SK-N-SH (cell line): ENCODE measurements around the gene SH3GLB2.

ENCODE experiments used
- CHD2 ChIP-seq: fragments of 150-350 bp; IDR thresholded peaks from 2 replicates; pipeline ENCODE4 v1.6.1; 2018; ENCODE audit warnings: low read length; ENCODE audit not compliant: partially characterized antibody
- FOXJ3 ChIP-seq: sonication (generic); formaldehyde crosslinking; IDR thresholded peaks from 2 replicates; pipeline ENCODE4 v1.5.1; 2020; ENCODE audit warnings: mild to moderate bottlenecking, missing genetic modification reagents
- MXI1 ChIP-seq: IDR thresholded peaks from 2 replicates; pipeline ENCODE4 v1.6.1; 2012; ENCODE audit warnings: mild to moderate bottlenecking, low read depth, low read length, improper control_type of control experiment
- NRF1 ChIP-seq: IDR thresholded peaks from 2 replicates; pipeline ENCODE4 v1.6.1; 2012; ENCODE audit warnings: low read depth, mild to moderate bottlenecking, low read length
- POLR2AphosphoS5 ChIP-seq: IDR thresholded peaks from 2 replicates; pipeline ENCODE4 v1.6.1; 2012; ENCODE audit warnings: low read depth, low read length
- RAD21 ChIP-seq: IDR thresholded peaks from 2 replicates; pipeline ENCODE4 v1.6.1; 2012; ENCODE audit warnings: mild to moderate bottlenecking, low read length
- REST ChIP-seq: IDR thresholded peaks from 2 replicates; pipeline ENCODE4 v1.6.1; 2012; ENCODE audit warnings: mild to moderate bottlenecking, low read depth, low read length, moderate library complexity
- TEAD4 ChIP-seq: IDR thresholded peaks from 2 replicates; pipeline ENCODE4 v1.4.0; 2012; ENCODE audit warnings: mild to moderate bottlenecking, borderline replicate concordance; ENCODE audit not compliant: insufficient read depth
- USF2 ChIP-seq: fragments of 150-350 bp; IDR thresholded peaks from 2 replicates; pipeline ENCODE4 v1.6.1; 2017; ENCODE audit warnings: antibody characterized with exemption, low read length, low read depth, borderline replicate concordance
- TF ChIP-seq, protein P1 (sequence below): fragments of 200-600 bp; sonication (generic); IDR thresholded peaks from 2 replicates; pipeline ENCODE4 v1.6.1; 2017; ENCODE audit warnings: antibody characterized with exemption, mild to moderate bottlenecking, moderate library complexity
- TF ChIP-seq, protein P2 (sequence below): IDR thresholded peaks from 2 replicates; pipeline ENCODE4 v1.4.0; 2012; ENCODE audit warnings: low read depth, borderline replicate concordance
- TF ChIP-seq, protein P3 (sequence below): fragments of 150-350 bp; IDR thresholded peaks from 2 replicates; pipeline ENCODE4 v1.6.1; 2016; ENCODE audit warnings: mild to moderate bottlenecking, low read depth, low read length

DNA sequence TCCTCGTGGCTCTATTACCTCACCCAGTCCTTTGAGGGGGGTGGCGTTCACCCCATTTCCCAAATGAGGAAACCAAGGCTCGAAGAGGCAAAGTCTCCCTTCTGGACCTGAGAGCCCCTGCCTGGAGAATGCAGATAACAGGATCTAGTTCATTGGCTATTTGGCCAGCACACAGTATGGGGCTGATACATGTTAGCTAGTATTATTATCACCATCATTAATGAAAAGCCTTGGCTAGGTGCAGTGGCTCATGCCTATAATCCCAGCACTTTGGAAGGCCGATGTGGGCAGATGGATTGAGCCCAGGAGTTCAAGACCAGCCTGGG lies 4.3 kb downstream of the SH3GLB2 start:
- TF ChIP-seq, protein P1, sequence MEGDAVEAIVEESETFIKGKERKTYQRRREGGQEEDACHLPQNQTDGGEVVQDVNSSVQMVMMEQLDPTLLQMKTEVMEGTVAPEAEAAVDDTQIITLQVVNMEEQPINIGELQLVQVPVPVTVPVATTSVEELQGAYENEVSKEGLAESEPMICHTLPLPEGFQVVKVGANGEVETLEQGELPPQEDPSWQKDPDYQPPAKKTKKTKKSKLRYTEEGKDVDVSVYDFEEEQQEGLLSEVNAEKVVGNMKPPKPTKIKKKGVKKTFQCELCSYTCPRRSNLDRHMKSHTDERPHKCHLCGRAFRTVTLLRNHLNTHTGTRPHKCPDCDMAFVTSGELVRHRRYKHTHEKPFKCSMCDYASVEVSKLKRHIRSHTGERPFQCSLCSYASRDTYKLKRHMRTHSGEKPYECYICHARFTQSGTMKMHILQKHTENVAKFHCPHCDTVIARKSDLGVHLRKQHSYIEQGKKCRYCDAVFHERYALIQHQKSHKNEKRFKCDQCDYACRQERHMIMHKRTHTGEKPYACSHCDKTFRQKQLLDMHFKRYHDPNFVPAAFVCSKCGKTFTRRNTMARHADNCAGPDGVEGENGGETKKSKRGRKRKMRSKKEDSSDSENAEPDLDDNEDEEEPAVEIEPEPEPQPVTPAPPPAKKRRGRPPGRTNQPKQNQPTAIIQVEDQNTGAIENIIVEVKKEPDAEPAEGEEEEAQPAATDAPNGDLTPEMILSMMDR, result no peak
- TF ChIP-seq TEAD4 (no peak), REST (no peak), POLR2AphosphoS5 (no peak), FOXJ3 (CRISPR knock-in tag) (no peak), MXI1 (no peak), CHD2 (no peak), RAD21 (no peak), NRF1 (no peak), USF2 (no peak)
- TF ChIP-seq, protein P2, sequence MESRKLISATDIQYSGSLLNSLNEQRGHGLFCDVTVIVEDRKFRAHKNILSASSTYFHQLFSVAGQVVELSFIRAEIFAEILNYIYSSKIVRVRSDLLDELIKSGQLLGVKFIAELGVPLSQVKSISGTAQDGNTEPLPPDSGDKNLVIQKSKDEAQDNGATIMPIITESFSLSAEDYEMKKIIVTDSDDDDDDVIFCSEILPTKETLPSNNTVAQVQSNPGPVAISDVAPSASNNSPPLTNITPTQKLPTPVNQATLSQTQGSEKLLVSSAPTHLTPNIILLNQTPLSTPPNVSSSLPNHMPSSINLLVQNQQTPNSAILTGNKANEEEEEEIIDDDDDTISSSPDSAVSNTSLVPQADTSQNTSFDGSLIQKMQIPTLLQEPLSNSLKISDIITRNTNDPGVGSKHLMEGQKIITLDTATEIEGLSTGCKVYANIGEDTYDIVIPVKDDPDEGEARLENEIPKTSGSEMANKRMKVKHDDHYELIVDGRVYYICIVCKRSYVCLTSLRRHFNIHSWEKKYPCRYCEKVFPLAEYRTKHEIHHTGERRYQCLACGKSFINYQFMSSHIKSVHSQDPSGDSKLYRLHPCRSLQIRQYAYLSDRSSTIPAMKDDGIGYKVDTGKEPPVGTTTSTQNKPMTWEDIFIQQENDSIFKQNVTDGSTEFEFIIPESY, result no peak
- TF ChIP-seq, protein P3, sequence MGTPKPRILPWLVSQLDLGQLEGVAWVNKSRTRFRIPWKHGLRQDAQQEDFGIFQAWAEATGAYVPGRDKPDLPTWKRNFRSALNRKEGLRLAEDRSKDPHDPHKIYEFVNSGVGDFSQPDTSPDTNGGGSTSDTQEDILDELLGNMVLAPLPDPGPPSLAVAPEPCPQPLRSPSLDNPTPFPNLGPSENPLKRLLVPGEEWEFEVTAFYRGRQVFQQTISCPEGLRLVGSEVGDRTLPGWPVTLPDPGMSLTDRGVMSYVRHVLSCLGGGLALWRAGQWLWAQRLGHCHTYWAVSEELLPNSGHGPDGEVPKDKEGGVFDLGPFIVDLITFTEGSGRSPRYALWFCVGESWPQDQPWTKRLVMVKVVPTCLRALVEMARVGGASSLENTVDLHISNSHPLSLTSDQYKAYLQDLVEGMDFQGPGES, result no peak
